ENCODE measurements around the gene OR5B12. TPM values are rescaled to one million over a fixed set of nuclear protein-coding genes. Genes with fewer than 3 reads are reported as not detected.

OR5B12 gene
- total RNA-seq, 1 donor, result not detected

- no peak for TF ChIP-seq CTCF (IDR thresholded peaks at IDR 0.05; ENCODE audit: insufficient read depth, low read length)
These were observed 51.4 kb downstream of the OR5B12 start for GRCh38 chr11:58390551-58391063.

More at GRCh38 chr11:58390551-58391063, 51.4 kb downstream of the OR5B12 start:
- H3K4me3 ChIP-seq (ENCODE audit: low read depth, low read length), result no peak overlapping the region
- DNase-seq (ENCODE audit: low read depth), result no peak

Other genes with a start within 250 kb of the OR5B12 start
- gene OR1S2, start 238.1 kb downstream of the OR5B12 start, total RNA-seq (ENCODE audit: low replicate concordance), result not detected in 2 replicates
- gene OR1S1, start 229.5 kb downstream of the OR5B12 start, total RNA-seq (ENCODE audit: low replicate concordance), result not detected in 2 replicates
- not detected in 2 replicates for gene OR10Q1, start 213.3 kb downstream of the OR5B12 start, total RNA-seq (ENCODE audit: low replicate concordance)
- not detected in 2 replicates for gene OR10W1, start 174.0 kb downstream of the OR5B12 start, total RNA-seq (ENCODE audit: low replicate concordance)
- not detected in 2 replicates for gene OR5B17, start 83.2 kb downstream of the OR5B12 start, total RNA-seq (ENCODE audit: low replicate concordance)
- gene OR5B3, start 35.4 kb downstream of the OR5B12 start, total RNA-seq (ENCODE audit: low replicate concordance), result not detected in 2 replicates
- gene OR5B2, start 14.1 kb downstream of the OR5B12 start, total RNA-seq (ENCODE audit: low replicate concordance), result 0.65 TPM in 1 of 2 replicates, not detected in the other
- not detected in 2 replicates for gene OR5B21, start 65.9 kb upstream of the OR5B12 start, total RNA-seq (ENCODE audit: low replicate concordance)
- 1.4 and 14.7 TPM in 2 replicates for gene LPXN, start 133.6 kb upstream of the OR5B12 start, total RNA-seq (ENCODE audit: low replicate concordance)
- gene ZFP91, start 136.8 kb upstream of the OR5B12 start, total RNA-seq (ENCODE audit: low replicate concordance), result 43.7 and 73.4 TPM in 2 replicates
- gene CNTF, start 180.4 kb upstream of the OR5B12 start, total RNA-seq (ENCODE audit: low replicate concordance), result 0.82 and 1.9 TPM in 2 replicates